Naive thymus-derived CD4-positive, alpha-beta T cell (primary cell): ENCODE measurements around the gene EVL. TPM values are rescaled to one million over a fixed set of nuclear protein-coding genes. Genes with fewer than 3 reads are reported as not detected.
A peak's percentile ranks its signal among the peaks of the same experiment; 100 is the strongest.

Source experiments
- ATAC-seq: fragments of 150-1000 bp; cut with Tn5 transposase; 2 replicates; pipeline ENCODE4 v1.10.0; 2021; ENCODE audit warnings: mild to moderate bottlenecking, moderate library complexity
- CTCF ChIA-PET: fragments of 350-600 bp; sonication (Branson Sonifier 250); formaldehyde crosslinking; loops from one replicate; lab custom pipeline; 2021; ENCODE audit warnings: antibody characterized with exemption; lab: Charles Lee
- POLR2A ChIA-PET: fragments of 350-600 bp; sonication (Branson Sonifier 250); formaldehyde crosslinking; loops from one replicate; lab custom pipeline; 2021; ENCODE audit warnings: antibody characterized with exemption, inconsistent platforms; lab: Charles Lee
- DNase-seq, 9 donors: peaks; one replicate each; pipeline versions ENCODE4 v3.0.0 to v3.0.0-alpha.2; 2020 to 2022; ENCODE audit warnings: mixed read lengths in 1 of 9
- H3K27ac ChIP-seq: one replicate; pipeline ENCODE4 v1.7.0; 2013; ENCODE audit warnings: mild to moderate bottlenecking, low read depth, low read length, moderate library complexity
- H3K27me3 ChIP-seq, 2 donors: one replicate each; pipeline ENCODE4 v1.7.0; 2013; ENCODE audit warnings: low read length in 2 of 2, mild to moderate bottlenecking in 2 of 2, moderate library complexity in 2 of 2; ENCODE audit not compliant: control insufficient read depth in 2 of 2, insufficient read depth in 2 of 2
- H3K36me3 ChIP-seq, 3 experiments: 1 replicate in 2 of 3; 2 replicates in 1 of 3; pipeline ENCODE4 v1.7.0; 2013; ENCODE audit warnings: low read length in 3 of 3, mild to moderate bottlenecking in 3 of 3, moderate library complexity in 1 of 3; ENCODE audit not compliant: insufficient read depth in 3 of 3, control insufficient read depth in 2 of 3
- H3K4me1 ChIP-seq, 2 donors: one replicate each; pipeline ENCODE4 v1.7.0; 2013; ENCODE audit warnings: low read length in 2 of 2, mild to moderate bottlenecking in 2 of 2, moderate library complexity in 1 of 2; ENCODE audit not compliant: control insufficient read depth in 2 of 2, insufficient read depth in 2 of 2
- H3K4me3 ChIP-seq: 2 replicates; pipeline ENCODE4 v1.7.0; 2013; ENCODE audit warnings: mild to moderate bottlenecking, low read length
- H3K9me3 ChIP-seq, 3 experiments: 1 replicate in 2 of 3; 2 replicates in 1 of 3; pipeline ENCODE4 v1.7.0; 2013; ENCODE audit warnings: low read length in 3 of 3; ENCODE audit not compliant: control insufficient read depth in 2 of 3
- H3K27ac Mint-ChIP-seq, 9 donors: one replicate each; pipeline ENCODE4 v1.8.0; 2020 to 2022; ENCODE audit warnings: mixed read lengths in 9 of 9, mild to moderate bottlenecking in 8 of 9, moderate library complexity in 5 of 9, inconsistent platforms in 2 of 9
- H3K27me3 Mint-ChIP-seq, 5 donors: one replicate each; pipeline ENCODE4 v1.8.0; 2021 to 2022; ENCODE audit warnings: mixed read lengths in 5 of 5, mild to moderate bottlenecking in 1 of 5
- H3K36me3 Mint-ChIP-seq, 5 donors: one replicate each; pipeline ENCODE4 v1.8.0; 2020 to 2022; ENCODE audit warnings: mixed read lengths in 5 of 5, mild to moderate bottlenecking in 3 of 5, inconsistent platforms in 1 of 5
- H3K4me1 Mint-ChIP-seq, 7 donors: one replicate each; pipeline ENCODE4 v1.8.0; 2020 to 2022; ENCODE audit warnings: mixed read lengths in 7 of 7, mild to moderate bottlenecking in 3 of 7, inconsistent platforms in 1 of 7
- H3K4me3 Mint-ChIP-seq, 10 donors: one replicate each; pipeline ENCODE4 v1.8.0; 2020 to 2022; ENCODE audit warnings: mild to moderate bottlenecking in 10 of 10, mixed read lengths in 10 of 10, moderate library complexity in 6 of 10, inconsistent platforms in 2 of 10
- H3K9me3 Mint-ChIP-seq, 11 donors: one replicate each; pipeline ENCODE4 v1.8.0; 2020 to 2022; ENCODE audit warnings: mixed read lengths in 11 of 11, mild to moderate bottlenecking in 4 of 11, inconsistent platforms in 1 of 11, moderate library complexity in 1 of 11
- intact Hi-C, 2 donors: fragments of 100-400 bp; cut with micrococcal nuclease; formaldehyde crosslinking; loops; one replicate each; pipeline ENCODE4 v1.15.1; 2023
- polyA plus RNA-seq, 2 donors: library from polyadenylated mRNA; unstranded; fragments of 300-500 nt; fragmentation: Illumina TruSeq; gene quantifications; one replicate each; pipeline ENCODE4 v1.2.3, GENCODE V29; 2021
- total RNA-seq, 6 experiments: library from RNA in 5 of 6; stranded (reverse) in 5 of 6; gene quantifications; 1 replicate in 5 of 6; 2 replicates in 1 of 6; pipeline ENCODE4 v1.2.3 and lab custom pipeline; 2021 to 2026

The EVL gene
- total and polyA plus RNA-seq, 7 experiments from 2014 or later, result 163 to 1,469 (median 936) TPM

DNA sequence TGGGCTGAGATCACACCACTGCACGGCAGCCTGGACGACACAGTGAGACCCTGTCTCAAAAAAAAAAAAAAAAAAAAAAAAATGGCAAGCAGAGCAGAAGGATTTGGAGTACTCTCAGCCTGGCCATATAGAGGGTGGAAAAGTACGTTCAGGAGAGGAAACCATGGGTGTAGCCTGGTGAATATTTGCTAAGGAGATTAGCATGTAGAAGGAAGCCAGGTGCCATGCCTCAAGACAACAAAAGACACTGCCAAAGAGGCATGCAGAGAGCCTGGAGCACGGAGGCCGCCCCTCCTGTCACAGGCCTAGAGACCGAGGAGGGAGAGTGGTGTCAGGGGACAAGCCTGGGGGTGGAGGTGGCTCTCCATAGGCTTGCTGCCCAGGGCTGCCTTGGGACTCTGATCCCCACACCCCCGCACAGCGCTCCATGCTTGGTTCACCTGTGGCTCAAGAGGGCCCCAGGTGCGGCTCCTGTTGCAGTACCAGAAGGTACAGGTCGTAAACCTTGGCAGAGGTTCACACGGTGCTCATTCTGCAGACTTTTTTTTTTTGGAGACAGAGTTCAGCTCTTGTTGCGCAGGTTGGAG is 122.1 kb downstream of the EVL start:
- H3K27me3 Mint-ChIP-seq, result no peaks in the 10 kb centered on the region
- intact Hi-C loops, result no loop called here
- Histone ChIP-seq H3K27me3 (no peaks in the 10 kb centered on the region), H3K4me1 (peaks cover 0 to 3% of the 10 kb centered on the region in 2 donors), H3K4me3 (no peak overlapping the region), H3K36me3 (no peaks in the 10 kb centered on the region), H3K9me3 (no peaks in the 10 kb centered on the region), H3K27ac (no peak overlapping the region)
- DNase-seq, result no peak
- H3K4me3 Mint-ChIP-seq, result no peak overlapping the region
- H3K4me1 Mint-ChIP-seq, result peaks cover 0 to 5% (median 0%) of the 10 kb centered on the region in 7 donors
- ChIA-PET POLR2A (no interaction called here), CTCF (no interaction called here)
- no peaks in the 10 kb centered on the region for H3K36me3 Mint-ChIP-seq
- no peaks in the 10 kb centered on the region for H3K9me3 Mint-ChIP-seq
- H3K27ac Mint-ChIP-seq, result no peak overlapping the region
- ATAC-seq, result no peak

DNA sequence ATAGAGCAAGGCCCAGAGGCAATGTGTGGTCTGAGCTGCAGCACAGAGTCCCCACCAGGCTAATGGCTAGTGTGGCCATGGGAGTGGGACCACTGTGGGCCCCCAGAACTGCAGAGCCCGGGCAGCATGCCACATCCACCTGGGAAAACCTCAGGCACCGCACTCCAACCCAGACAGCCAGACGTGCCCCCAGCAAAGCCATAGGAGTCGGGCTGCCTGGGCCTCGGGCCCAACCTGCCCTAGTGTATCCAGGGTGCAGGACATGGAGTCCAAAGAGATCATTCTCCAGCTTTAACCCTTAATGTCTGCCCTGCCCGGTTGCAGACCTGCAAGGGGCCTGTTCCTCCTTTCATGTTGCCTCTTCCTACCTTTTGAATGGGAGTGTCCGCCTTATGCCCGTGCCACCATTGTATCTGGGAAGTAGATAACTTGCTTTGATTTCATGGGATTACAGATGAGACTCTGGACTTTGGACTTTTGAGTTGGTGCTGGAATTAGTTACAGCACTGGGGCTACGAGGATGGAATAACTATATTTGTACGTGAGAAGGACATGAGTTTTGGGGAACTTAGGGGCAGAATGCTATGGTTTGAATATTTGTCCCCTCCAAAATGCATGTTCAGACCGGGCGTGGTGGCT is 123.3 kb downstream of the EVL start:
- no peak for ATAC-seq
- Histone ChIP-seq H3K27ac (no peak overlapping the region), H3K9me3 (no peaks in the 10 kb centered on the region), H3K4me1 (peaks cover 5 to 12% of the 10 kb centered on the region in 2 donors), H3K27me3 (no peaks in the 10 kb centered on the region), H3K4me3 (no peak overlapping the region), H3K36me3 (no peaks in the 10 kb centered on the region)
- CTCF ChIA-PET, result interaction anchor here (0.7 to 1.7 kb wide), 2 partner anchors 33 to 118 kb away, joined by 3 to 4 read pairs; no protein-coding TSS in a partner anchor
- H3K4me1 Mint-ChIP-seq, result peaks cover 4 to 9% (median 6%) of the 10 kb centered on the region in 7 donors
- intact Hi-C loops, result no loop called here
- H3K4me3 Mint-ChIP-seq, result no peak overlapping the region
- DNase-seq, result no peak
- peak overlapping the region in 1 of 9 donors; percentile 17 for H3K27ac Mint-ChIP-seq
- H3K27me3 Mint-ChIP-seq, result no peaks in the 10 kb centered on the region
- POLR2A ChIA-PET, result no interaction called here
- no peaks in the 10 kb centered on the region for H3K9me3 Mint-ChIP-seq
- no peaks in the 10 kb centered on the region for H3K36me3 Mint-ChIP-seq

DNA sequence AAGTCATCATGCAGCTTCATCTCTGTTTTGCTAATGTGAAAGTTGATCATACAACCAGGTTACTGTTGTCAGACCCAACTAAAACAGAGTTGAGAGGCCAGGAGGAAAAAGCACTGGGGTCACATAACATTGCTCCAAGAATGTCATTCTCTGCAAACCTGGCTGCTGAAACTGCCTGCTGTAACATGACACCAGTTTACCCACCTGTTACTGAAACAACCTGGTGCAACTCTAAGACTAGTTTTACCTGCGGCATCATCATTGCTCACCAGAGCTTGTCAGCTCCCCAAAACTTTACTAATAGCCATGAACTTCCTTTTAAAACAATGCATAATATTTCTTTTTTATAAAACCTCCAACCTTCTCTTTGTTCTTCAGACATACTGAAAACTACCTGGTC is 124.9 kb downstream of the EVL start:
- Histone ChIP-seq H3K9me3 (no peaks in the 10 kb centered on the region), H3K4me3 (no peak overlapping the region), H3K4me1 (peaks cover 6 to 13% of the 10 kb centered on the region in 2 donors), H3K27me3 (no peaks in the 10 kb centered on the region), H3K27ac (no peak overlapping the region), H3K36me3 (no peaks in the 10 kb centered on the region)
- ATAC-seq (no peak), DNase-seq (no peak)
- ChIA-PET POLR2A (interaction anchor here (0.6 to 0.7 kb wide), 2 partner anchors 47 to 64 kb away, joined by 3 read pairs; no protein-coding TSS in a partner anchor), CTCF (interaction anchor here (0.6 to 1.7 kb wide), 2 partner anchors 120 to 135 kb away, joined by 3 read pairs; no protein-coding TSS in a partner anchor)
- Mint-ChIP-seq H3K4me3 (no peak overlapping the region), H3K27ac (no peak overlapping the region), H3K36me3 (no peaks in the 10 kb centered on the region), H3K27me3 (no peaks in the 10 kb centered on the region), H3K9me3 (no peaks in the 10 kb centered on the region), H3K4me1 (peaks cover 5 to 18% (median 15%) of the 10 kb centered on the region in 7 donors)
- intact Hi-C loops, result no loop called here

DNA sequence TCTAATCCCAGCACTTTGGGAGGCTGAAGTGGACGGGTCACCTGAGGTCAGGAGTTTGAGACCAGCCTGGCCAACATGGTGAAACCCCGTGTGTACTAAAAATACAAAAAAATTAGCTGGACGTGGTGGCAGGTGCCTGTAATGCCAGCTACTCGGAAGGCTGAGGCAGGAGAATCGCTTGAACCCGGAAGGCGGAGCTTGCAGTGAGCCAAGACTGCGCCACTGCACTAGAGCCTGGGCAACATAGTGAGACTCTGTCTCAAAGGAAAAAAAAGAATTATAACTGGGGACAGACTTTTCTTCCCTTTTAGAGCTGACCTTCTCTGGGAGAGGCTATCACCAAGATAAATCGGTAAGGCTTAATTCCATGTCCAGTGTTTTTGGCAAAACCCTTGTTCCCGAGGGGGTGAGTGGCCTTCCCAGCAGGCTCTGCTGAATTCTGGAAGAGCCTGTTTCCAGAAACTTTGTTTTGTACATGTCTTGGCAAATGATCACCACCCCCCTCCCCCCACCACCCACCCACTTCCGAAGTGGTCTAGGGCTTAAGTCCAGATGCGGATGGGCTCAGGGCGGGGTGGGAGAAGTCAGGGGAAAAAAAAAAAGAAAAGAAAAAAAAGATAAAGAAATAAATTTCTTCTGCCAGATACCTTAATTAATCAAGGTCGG is 126.5 kb downstream of the EVL start:
- DNase-seq, result no peak
- no peaks in the 10 kb centered on the region for H3K27me3 ChIP-seq
- POLR2A ChIA-PET, result interaction anchor here (1.8 to 3.9 kb wide), 3 partner anchors 22 to 119 kb away, joined by 6 to 25 read pairs (median 24); no protein-coding TSS in a partner anchor
- CTCF ChIA-PET, result interaction anchor here (0.7 to 4.5 kb wide), 15 partner anchors 7 to 209 kb away, joined by 3 to 66 read pairs (median 4); partner anchors contain the start of gene EVL
- H3K9me3 Mint-ChIP-seq, result no peaks in the 10 kb centered on the region
- H3K4me3 Mint-ChIP-seq, result peak overlapping the region in 3 of 10 donors; percentile 47 to 65 (median 56)
- H3K27me3 Mint-ChIP-seq, result no peaks in the 10 kb centered on the region
- H3K27ac Mint-ChIP-seq, result peak overlapping the region in 1 of 9 donors; percentile 92
- H3K27ac ChIP-seq, result no peak overlapping the region
- H3K36me3 ChIP-seq, result no peaks in the 10 kb centered on the region
- intact Hi-C loops, result loop anchor here (2.0 kb wide), 3 partner anchors 33 to 185 kb away; partner anchors contain the start of genes DEGS2 (in 2 of the 2), EVL (in 1 of the 2) and WDR25 (in 1 of the 2)
- ATAC-seq, result no peak
- no peak overlapping the region for H3K4me3 ChIP-seq
- H3K9me3 ChIP-seq, result no peaks in the 10 kb centered on the region
- H3K36me3 Mint-ChIP-seq, result no peaks in the 10 kb centered on the region
- peaks cover 6 to 13% of the 10 kb centered on the region in 2 donors for H3K4me1 ChIP-seq
- peaks cover 5 to 18% (median 15%) of the 10 kb centered on the region in 7 donors for H3K4me1 Mint-ChIP-seq

DNA sequence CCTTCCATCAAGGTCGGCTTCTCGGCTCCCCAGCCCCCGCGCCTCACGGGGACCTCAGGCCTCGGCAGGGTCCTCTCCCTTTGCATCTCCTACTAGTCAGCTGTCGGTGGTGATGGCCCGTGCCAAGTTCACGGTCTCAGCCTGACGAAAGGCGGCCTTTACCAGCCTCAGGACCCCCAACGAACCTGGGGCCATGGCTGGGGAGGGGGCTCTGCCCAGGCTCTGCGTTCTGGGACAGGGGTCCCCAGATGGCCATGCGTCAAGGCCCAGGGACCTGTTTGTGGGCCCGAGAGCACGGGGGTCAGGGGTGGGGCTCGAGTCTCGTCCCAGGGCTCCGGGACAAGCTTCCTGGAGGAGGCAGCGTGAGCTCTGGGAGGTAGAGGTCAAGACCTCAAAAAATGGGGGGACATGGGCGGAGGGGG is 127.0 kb downstream of the EVL start:
- no peaks in the 10 kb centered on the region for H3K27me3 Mint-ChIP-seq
- Histone ChIP-seq H3K4me1 (peaks cover 6 to 13% of the 10 kb centered on the region in 2 donors), H3K27me3 (no peaks in the 10 kb centered on the region), H3K9me3 (no peaks in the 10 kb centered on the region), H3K4me3 (peak overlapping the region; percentile 56), H3K36me3 (no peaks in the 10 kb centered on the region), H3K27ac (peak overlapping the region; percentile 69)
- ATAC-seq (no peak), DNase-seq (peak in 1 of 9 donors; percentile 4)
- POLR2A ChIA-PET, result interaction anchor here (0.7 to 3.9 kb wide), 15 partner anchors 22 to 139 kb away, joined by 3 to 25 read pairs (median 5); partner anchors contain the start of gene EVL
- no peaks in the 10 kb centered on the region for H3K36me3 Mint-ChIP-seq
- peak overlapping the region in 7 of 10 donors; percentile 36 to 71 (median 63) for H3K4me3 Mint-ChIP-seq
- H3K9me3 Mint-ChIP-seq, result no peaks in the 10 kb centered on the region
- H3K4me1 Mint-ChIP-seq, result peaks cover 5 to 18% (median 15%) of the 10 kb centered on the region in 7 donors
- intact Hi-C loops, result loop anchor here (2.0 kb wide), 3 partner anchors 33 to 185 kb away; partner anchors contain the start of genes DEGS2 (in 2 of the 2), EVL (in 1 of the 2) and WDR25 (in 1 of the 2)
- H3K27ac Mint-ChIP-seq, result peak overlapping the region in 7 of 9 donors; percentile 20 to 93 (median 92)
- CTCF ChIA-PET, result interaction anchor here (0.7 to 4.5 kb wide), 31 partner anchors 8 to 209 kb away, joined by 3 to 66 read pairs (median 4); partner anchors contain the start of gene EVL
